H1 (cell line): Measurements from ENCODE around the gene COL27A1.
"Not testable (repeated sequence)": the region's sequence is repeated elsewhere in the genome, so short reads cannot be mapped to it uniquely, and the experiment has no call there.

ENCODE experiments used
- CTCF ChIP-seq, 3 experiments: IDR thresholded peaks; 1 replicate in 2 of 3; 2 replicates in 1 of 3; pipeline versions ENCODE4 v1.5.1 to v1.6.1; 2011; ENCODE audit warnings: low read length in 3 of 3, mild to moderate bottlenecking in 3 of 3, inconsistent platforms in 2 of 3, low read depth in 1 of 3, moderate library complexity in 1 of 3; ENCODE audit not compliant: insufficient read depth in 1 of 3; ENCODE audit errors: control extremely low read depth in 1 of 3
- EZH2 ChIP-seq: fragments of 200-600 bp; sonication (generic); IDR thresholded peaks from 2 replicates; pipeline ENCODE4 v1.7.1; 2012; ENCODE audit warnings: low read depth, mild to moderate bottlenecking, moderate library complexity, low read length, inconsistent platforms; ENCODE audit not compliant: severe bottlenecking
- HDAC2 ChIP-seq, 2 experiments: fragments of 300-600 bp in 1 of 2; sonication (generic) in 1 of 2; IDR thresholded peaks; 2 replicates each; pipeline ENCODE4 v1.6.1; 2011 to 2012; ENCODE audit warnings: low read depth in 2 of 2, low read length in 2 of 2, mild to moderate bottlenecking in 2 of 2, moderate library complexity in 2 of 2, borderline replicate concordance in 1 of 2, inconsistent platforms in 1 of 2
- JUND ChIP-seq: IDR thresholded peaks from 2 replicates; pipeline ENCODE4 v1.6.1; 2011; ENCODE audit warnings: mild to moderate bottlenecking, improper control_type of control experiment, low read length
- MAX ChIP-seq: IDR thresholded peaks from 2 replicates; pipeline ENCODE4 v1.6.1; 2012; ENCODE audit warnings: inconsistent platforms
- POLR2A ChIP-seq, 2 experiments: IDR thresholded peaks; 1 replicate in 1 of 2; 2 replicates in 1 of 2; pipeline ENCODE4 v1.6.1; 2011; ENCODE audit warnings: low read depth in 2 of 2, low read length in 2 of 2, mild to moderate bottlenecking in 2 of 2; ENCODE audit errors: control extremely low read depth in 1 of 2
- SUZ12 ChIP-seq: fragments of 200-600 bp; sonication (generic); IDR thresholded peaks from 2 replicates; pipeline ENCODE4 v1.6.1; 2012; ENCODE audit warnings: mild to moderate bottlenecking, inconsistent platforms, low read length, moderate library complexity, mixed read lengths
- USF2 ChIP-seq: IDR thresholded peaks from 2 replicates; pipeline ENCODE4 v1.6.1; 2011; ENCODE audit warnings: low read length, improper control_type of control experiment

- not testable (repeated sequence) for TF ChIP-seq CTCF (IDR thresholded peaks at IDR 0.05; ENCODE audit: control extremely low read depth in 1 of 3, insufficient read depth in 1 of 3, low read depth in 1 of 3, low read length in 3 of 3); POLR2A (IDR thresholded peaks at IDR 0.05; ENCODE audit: control extremely low read depth in 1 of 2, low read depth in 2 of 2, low read length in 2 of 2); SUZ12; HDAC2 (IDR thresholded peaks at IDR 0.05; ENCODE audit: borderline replicate concordance in 1 of 2, low read depth in 2 of 2, low read length in 2 of 2); JUND; USF2; MAX; EZH2
These were observed 168.5 kb downstream of the COL27A1 start for GRCh38 chr9:114323849-114324248.
